Fibroblast of skin of right biceps (primary cell): ENCODE results near the gene PREP.
A peak's percentile ranks its signal among the peaks of the same experiment; 100 is the strongest.

Experiments
- DNase-seq: peaks from one replicate; pipeline ENCODE4 v3.0.0-alpha.2; 2013

PREP gene

GRCh38 chr6:105391705-105392104, 11.2 kb downstream of the PREP start:
- no peak for DNase-seq

GRCh38 chr6:105389543-105389942, 13.3 kb downstream of the PREP start:
- DNase-seq, result no peak

GRCh38 chr6:105388392-105388791, 14.5 kb downstream of the PREP start:
- no peak for DNase-seq

- no peak for DNase-seq
Measured at GRCh38 chr6:105384004-105384403, 18.9 kb downstream of the PREP start.

- no peak for DNase-seq
Measured at GRCh38 chr6:105382958-105383357, 19.9 kb downstream of the PREP start.

GRCh38 chr6:105382496-105382895, 20.4 kb downstream of the PREP start:
- DNase-seq, result no peak

GRCh38 chr6:105380634-105381033, 22.2 kb downstream of the PREP start:
- no peak for DNase-seq

- DNase-seq, result no peak
Measured at GRCh38 chr6:105375797-105376196, 27.1 kb downstream of the PREP start.

- DNase-seq, result peak; percentile 73
Measured at GRCh38 chr6:105374010-105374420, 28.9 kb downstream of the PREP start.

GRCh38 chr6:105373481-105373880, 29.4 kb downstream of the PREP start:
- no peak for DNase-seq

- DNase-seq, result no peak
Measured at GRCh38 chr6:105372849-105373182, 30.1 kb downstream of the PREP start.

GRCh38 chr6:105372142-105372848, 30.6 kb downstream of the PREP start:
- no peak for DNase-seq

- no peak for DNase-seq
Measured at GRCh38 chr6:105370351-105370750, 32.5 kb downstream of the PREP start.

GRCh38 chr6:105369145-105369544, 33.7 kb downstream of the PREP start:
- DNase-seq, result no peak

- DNase-seq, result no peak
Measured at GRCh38 chr6:105364243-105364642, 38.6 kb downstream of the PREP start.

- peak; percentile 47 for DNase-seq
Measured at GRCh38 chr6:105363100-105363754, 39.7 kb downstream of the PREP start.

GRCh38 chr6:105359419-105360370, 43.2 kb downstream of the PREP start:
- DNase-seq, result peak; percentile 92

- DNase-seq, result no peak
Measured at GRCh38 chr6:105357165-105357564, 45.7 kb downstream of the PREP start.

GRCh38 chr6:105352037-105352617, 50.8 kb downstream of the PREP start:
- DNase-seq, result no peak

- DNase-seq, result no peak
Measured at GRCh38 chr6:105348897-105349296, 54.0 kb downstream of the PREP start.

GRCh38 chr6:105346052-105346451, 56.8 kb downstream of the PREP start:
- DNase-seq, result peak; percentile 90

- no peak for DNase-seq
Measured at GRCh38 chr6:105345506-105345905, 57.4 kb downstream of the PREP start.

GRCh38 chr6:105344881-105345370, 58.0 kb downstream of the PREP start:
- no peak for DNase-seq
